GM21526 (cell line): ENCODE measurements around the gene ADAMTS2.
"Not testable (repeated sequence)": the region's sequence is repeated elsewhere in the genome, so short reads cannot be mapped to it uniquely, and the experiment has no call there.

ENCODE experiments used
- ATAC-seq: cut with Tn5 transposase; IDR thresholded peaks from one replicate; pipeline ENCODE4 v1.9.1; 2021; ENCODE audit warnings: moderate library complexity; ENCODE audit not compliant: unreplicated experiment, low FRiP score

Gene ADAMTS2

DNA sequence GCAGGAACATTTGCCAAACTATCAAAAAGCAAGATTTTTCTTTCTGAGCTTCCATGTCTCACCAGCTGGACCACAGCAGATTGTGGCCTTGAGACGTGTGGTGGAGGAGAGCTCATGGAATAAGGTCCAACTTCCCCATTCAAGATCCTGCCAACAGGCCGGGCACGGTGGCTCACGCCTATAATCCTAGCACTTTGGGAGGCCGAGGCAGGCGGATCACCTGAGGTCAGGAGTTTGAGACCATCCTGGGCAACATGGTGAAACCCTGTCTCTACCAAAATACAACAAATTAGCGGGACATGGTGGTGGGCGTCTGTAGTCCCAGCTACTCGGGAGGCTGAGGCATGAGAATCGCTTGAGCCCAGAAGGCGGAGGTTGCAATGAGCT is 59.5 kb downstream of the ADAMTS2 start:
- ATAC-seq = not testable (repeated sequence)

GRCh38 chr5:179284751-179285631 is 60.3 kb downstream of the ADAMTS2 start:
- no peak for ATAC-seq

- ATAC-seq = not testable (repeated sequence)
Observed at GRCh38 chr5:179283908-179284307, 61.4 kb downstream of the ADAMTS2 start.

DNA sequence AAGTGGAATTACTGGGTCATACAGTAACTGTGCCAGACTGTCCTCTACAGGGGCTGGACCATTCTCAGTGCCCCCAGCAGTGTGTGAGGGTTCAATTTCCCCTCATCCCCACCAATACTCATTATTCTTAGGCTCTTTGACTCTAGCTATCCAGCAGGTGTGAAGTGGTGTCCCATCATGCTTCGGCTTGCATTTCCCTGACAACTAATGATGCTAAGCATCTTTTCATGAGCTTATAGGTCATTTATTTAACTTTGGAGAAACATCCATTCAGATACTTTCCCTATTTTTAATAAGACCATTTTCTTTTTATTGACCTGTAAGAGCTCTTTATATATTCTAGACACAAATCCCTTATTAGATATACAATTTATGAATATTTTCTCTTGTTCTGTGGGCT is 63.6 kb downstream of the ADAMTS2 start:
- no peak for ATAC-seq

DNA sequence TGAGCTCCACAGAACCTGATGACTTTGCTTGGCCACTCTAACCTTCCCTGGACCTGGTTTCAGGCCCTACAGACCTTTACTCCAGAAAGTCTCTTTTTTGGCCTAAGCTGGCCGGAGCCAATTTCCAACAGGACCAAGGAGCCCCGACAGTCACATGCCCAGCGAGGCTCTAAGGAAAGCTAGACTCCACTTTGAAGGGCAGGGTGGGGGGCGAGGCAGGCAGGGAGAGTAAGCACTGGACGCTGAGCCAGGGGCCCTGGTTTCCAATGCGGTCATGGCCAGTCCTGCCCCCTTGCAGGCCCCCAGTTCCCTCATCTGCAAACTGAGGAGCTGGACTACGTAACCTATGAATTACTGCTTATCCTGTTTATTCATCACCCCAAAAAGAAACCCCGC is 65.2 kb downstream of the ADAMTS2 start:
- ATAC-seq = no peak

GRCh38 chr5:179279347-179280094 is 65.7 kb downstream of the ADAMTS2 start:
- ATAC-seq = no peak

DNA sequence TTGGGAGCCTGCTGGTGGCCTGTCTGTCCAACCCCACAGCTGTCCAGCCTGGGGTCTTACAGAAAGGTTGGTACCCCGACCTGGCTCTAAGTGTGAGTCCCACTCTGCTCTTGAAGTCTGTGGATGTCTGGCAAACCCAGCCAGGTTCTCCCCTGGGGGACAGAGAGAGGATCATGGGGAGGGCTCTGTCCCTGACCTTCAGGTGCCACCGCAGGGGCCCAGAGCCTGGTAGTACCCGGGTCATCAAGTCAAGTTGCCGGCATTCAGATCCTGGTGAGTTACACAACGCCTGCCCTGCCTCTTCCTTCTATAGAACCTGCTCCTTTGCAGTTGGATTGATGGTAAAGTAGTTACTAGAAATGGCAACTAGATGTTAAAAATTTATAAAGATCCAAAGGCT is 66.7 kb downstream of the ADAMTS2 start:
- no peak for ATAC-seq

- no peak for ATAC-seq
Observed at GRCh38 chr5:179278119-179278518, 67.1 kb downstream of the ADAMTS2 start.

DNA sequence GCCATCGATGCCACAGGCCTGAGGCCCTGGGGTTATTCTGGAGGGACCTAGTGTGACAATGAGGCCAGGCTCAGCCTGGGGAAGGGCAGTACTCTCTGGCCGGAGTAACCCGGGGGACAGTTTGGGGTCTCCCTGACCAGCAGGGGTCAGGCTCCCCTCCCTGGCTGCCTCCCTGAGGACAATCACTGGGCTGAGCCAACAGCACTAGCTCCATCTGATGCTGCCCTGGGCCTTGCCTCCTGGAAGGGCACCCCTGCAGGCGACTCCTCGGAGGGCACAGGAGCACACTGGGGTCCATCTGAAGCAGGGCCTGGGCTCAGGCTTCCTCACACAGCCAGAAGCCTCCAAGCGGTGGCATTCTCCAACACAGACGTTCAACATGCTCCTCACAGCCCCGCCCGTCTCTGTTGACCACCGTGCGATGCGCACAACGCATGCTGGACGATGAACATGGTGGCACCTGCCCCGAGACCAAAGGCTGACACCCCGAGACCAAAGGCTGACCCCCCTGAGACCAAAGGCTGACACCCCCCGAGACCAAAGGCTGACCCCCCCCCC is 68.3 kb downstream of the ADAMTS2 start:
- no peak for ATAC-seq

DNA sequence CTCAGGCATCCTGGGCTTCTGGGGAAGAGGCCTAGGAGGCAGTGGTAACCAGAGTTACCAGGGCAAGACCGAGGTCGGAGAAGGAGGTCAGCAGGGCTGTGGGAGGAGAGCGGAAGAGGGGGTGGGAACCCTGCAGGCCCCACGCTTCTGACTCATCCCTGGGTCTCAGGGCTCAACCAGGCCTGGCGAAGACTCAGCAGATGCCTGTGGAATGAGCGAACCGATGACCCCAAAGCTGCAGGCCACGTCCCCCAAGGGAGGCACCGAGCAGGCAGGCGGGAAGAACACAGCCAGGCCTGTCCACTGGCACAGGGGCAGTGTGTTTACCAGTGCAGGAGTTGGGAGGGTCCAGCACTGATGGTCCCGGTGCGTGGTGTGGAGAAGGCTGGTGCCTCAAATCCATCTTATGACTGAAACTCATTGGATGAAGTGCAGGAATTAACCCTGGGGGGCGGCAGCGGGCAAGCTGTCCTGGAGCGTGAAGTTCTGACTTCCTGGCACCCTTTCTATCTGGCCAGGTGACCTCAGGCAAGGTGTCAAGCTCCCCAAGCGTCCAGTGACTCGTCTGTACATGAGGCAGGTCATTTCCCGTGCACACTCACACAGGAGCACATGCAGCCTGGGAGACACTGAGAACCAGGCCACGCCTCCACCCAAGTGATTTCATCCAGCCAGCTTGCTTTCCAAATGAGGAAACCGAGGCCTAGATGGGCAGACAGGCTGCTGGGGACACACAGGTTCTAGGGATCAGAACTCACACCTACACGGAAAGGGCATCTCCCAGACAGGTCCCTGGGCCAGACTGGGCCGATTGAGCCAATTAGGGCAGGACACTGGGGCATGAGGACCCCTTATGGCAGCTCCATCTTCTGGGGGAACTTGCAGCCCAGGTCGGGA is 69.1 kb downstream of the ADAMTS2 start:
- no peak for ATAC-seq

DNA sequence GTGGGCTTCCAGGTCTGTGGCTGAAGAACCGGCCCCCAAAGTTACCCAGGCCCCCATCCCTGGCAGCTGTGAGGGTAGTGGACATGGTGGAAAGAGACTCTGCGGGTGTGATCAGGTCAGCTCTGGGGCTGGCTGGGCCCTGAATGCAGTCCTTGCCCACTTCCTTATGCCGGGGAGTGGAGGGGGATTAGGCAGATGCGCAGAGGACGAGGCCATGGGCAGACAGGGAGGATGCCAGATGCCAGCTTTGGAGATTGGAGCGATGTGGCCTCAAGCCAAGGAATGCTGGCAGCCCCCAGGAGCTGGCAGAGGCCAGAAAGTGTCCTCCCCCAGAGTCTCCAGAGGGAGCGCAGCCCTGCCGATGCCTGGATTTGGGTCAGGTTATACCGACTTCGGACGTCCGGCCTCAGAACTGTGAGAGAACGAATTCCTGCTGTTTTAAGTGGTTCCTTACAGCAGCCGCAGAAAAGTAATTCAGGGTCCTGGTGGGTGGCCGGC is 69.8 kb downstream of the ADAMTS2 start:
- ATAC-seq = no peak

DNA sequence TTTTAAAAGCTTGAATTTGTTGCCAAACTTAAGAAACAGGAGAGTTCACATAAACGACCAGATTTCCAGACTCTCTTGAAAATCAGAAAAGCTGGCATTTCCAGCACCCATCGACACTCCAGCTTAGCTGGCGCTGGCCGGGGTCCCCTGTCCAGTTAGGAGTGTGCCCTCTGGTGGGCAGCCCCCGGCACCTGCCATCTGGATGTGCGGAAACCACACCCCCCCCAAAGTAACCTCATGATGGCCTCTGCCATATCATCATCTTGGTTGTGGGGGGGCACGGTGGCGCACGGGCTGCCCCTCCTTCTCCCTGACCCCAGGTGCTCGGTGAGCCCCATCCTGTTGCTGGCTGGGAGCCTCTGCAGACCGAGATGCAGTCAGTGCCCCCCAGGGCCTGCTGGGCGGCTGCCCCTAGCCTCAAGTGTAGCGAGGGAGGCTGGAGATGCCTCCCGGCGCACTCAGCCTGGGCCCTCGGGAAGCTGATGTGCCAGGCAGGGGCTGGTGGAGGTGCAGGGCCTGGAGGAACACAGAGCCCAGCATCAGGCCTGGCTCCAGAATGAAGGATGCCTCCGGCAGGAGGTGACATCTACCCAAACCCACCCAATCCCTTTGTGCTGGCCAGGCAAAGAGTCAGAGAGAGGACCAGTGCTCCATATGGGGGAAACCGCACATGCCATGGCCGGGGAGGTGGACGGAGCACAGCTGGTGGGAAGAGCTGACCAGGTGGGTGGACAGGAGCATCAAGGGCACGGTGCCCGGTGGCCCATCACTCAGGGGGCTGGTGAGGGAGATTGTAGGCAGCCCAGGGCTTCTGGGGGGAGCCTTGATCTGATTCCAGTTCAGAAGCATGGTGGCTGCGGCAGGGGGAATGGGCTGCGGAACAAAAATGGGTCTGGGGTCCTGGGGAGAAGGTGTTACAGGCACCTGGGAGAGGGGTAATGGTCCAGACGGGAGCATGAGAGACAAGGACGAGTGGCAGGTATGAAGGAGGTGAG is 70.6 kb downstream of the ADAMTS2 start:
- no peak for ATAC-seq

DNA sequence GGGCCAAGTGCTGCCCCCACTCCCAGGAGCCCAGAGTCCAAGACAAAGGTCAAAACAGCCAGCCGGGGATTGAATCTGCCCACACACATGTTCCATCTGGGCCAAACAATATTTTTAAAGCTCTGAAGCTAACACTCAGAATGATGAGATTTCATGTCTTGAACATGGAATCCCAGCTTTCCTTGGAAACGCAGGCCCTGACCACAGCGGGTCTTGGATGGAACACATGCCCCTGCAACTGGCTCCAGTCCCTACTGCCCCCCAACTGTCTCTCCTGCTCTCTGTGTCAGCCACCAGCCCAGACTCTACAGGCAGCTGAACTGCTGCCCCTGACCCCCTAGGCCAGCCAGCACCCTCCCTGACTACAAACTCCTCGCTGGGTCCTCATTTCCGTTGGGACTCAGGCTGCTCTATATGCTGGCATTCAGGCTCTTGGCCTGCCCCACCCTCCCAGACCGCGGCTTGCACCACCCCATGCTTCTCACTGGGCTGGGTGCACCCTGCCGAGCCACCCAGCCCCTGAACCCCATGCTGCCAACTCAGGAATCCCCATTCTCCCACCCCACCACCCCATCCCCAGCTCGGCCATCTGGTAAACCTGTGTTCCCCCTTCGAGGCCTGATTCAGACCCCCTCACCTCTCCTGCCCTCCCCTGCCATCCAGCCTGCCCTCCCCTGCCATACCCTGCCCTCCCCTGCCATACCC is 71.7 kb downstream of the ADAMTS2 start:
- ATAC-seq = no peak

- no peak for ATAC-seq
Observed at GRCh38 chr5:179273073-179273435, 72.2 kb downstream of the ADAMTS2 start.

DNA sequence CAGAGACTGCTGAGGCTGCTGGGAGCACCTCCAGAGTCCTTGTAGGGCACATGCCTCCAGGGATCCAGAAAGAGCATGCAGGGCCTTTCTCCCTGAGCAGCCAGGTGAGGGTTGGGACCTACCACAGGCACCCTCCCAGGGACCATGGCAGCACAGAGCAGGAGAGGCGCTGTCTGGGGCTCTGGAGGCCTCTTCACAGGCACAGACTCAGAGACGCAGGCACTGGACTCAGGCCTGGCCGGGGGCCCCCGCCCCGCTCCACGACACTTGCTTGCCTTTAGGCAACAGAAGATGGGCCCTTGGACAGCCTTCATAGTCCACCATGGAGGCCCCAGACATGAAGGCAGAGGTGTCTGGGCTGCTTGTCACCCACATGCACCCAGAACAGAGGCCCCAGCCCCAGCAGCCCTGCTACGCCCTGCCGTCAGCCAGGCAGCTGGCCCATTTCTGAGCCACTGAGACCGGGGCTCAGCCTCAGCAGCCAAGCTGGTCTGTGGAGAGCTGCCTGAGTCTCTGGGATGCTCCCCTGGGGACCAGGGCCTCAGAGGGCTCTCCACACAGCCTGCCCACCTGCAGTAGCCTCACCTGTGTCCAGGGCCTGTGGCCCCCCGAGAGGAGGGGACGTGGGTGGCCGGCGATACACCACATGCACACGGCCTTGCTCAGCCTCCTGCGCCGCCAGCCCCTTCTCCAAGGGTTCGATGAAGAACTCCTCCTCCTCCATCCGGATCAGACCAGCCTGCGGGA is 72.8 kb downstream of the ADAMTS2 start:
- ATAC-seq = no peak

DNA sequence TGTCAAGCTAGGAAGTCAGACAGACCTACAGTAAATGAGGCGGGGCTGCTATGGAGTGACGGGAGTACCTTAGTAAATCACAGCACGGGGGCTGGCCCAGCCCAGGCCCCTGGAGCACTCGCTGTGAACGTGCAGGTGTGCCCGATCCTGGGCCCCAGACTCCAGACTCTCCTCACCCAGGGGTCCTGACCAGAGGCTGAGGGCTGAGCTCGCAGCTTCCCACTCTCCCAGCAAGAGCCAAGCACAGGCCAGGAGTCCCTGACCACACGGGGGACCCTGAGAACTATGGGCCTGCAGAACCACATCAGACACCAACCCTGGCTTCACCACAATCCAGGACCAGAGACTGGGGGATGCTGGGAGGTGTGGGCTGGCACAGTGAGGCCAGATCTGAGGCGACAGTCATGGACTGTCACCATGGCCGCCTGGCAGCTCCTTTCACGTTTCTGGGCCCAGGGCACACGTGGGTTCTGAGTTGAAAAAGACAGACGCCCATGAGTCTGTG is 73.4 kb downstream of the ADAMTS2 start:
- no peak for ATAC-seq

- ATAC-seq = no peak
Observed at GRCh38 chr5:179271428-179271734, 73.9 kb downstream of the ADAMTS2 start.
